ENCODE results near the gene LPIN2.

LPIN2 gene

DNA sequence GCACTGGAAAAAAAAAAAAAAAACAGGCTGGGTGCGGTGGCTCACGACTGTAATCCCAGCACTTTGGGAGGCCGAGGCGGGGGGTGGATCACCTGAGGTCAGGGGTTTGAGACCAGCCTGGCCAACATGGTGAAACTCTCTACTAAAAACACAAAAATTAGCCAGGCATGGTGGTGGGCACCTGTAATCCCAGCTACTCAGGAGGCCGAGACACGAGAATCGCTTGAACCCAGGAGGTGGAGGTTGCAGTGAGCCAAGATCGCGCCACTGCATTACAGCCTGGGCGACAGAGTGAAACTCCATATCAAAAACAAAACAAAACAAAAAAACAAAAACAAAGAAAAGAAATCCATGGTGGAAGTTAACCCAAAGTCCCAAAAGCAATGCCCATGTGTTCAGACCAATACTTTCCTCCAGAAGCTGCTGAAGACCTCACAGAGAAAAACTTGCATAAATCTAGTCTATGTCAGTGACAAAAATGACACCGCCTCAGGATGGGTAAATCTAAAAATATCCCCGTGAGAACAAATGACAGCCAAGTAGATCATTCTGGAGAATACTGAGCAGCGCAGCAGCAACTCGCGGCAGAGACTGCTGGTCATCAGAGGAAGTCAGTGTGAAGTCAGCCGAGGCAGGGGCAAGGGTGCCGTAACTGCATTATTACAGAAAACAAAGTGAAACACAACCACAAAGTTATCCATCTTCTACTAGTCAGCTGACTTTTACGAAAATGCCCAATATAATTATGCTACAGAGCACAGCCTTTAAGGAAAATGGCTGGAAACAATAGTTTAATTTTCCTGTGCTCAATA lies 41.0 kb downstream of the LPIN2 start:
- DNase-seq (ENCODE audit: extremely low read depth, low read depth): no peak
- no peak for TF ChIP-seq CTCF (IDR thresholded peaks at IDR 0.05; ENCODE audit: low read depth, low read length)

- no peak for TF ChIP-seq CTCF (IDR thresholded peaks at IDR 0.05; ENCODE audit: low read depth, low read length)
- DNase-seq (ENCODE audit: extremely low read depth, low read depth): no peak
These were observed 41.9 kb downstream of the LPIN2 start for GRCh38 chr18:2970772-2971659.

DNA sequence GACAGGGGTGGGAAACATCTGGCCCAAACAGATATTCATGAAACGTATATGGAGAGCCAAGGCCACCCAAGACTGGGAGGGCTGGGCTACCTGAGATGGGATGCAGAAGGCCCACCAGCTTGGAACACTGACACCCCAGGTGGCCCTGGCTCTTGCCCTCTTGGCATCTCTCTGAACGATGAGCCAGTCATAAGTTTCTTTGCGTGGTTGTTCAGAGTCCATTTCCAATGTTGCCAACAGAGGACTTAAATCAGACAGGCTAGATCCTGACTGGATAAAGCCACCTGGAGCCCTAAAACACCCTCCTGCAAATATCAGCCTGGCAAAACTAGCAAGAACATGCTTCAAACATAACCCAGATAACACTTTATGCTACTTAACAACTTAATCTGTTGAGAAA lies 42.6 kb downstream of the LPIN2 start:
- TF ChIP-seq CTCF (IDR thresholded peaks at IDR 0.05; ENCODE audit: low read depth, low read length): no peak
- DNase-seq (ENCODE audit: extremely low read depth, low read depth): no peak

DNA sequence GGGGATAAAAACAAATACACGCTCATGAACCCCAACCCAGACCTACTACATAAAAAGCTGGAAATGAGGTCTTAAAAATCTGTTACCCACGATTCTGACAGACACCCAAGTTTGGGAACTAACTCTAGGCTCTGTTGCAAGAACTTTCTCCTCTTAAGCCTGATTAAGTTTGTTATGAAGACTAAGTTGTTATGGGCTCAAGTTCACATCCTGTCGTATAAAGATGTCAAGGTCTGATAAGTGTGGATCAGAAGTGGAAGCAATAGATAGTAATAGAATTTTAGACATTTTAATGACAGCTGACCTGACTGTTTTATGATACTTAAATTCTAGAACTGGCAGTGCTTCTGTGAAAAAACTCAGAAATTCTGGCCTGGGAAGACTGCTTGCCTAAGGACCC lies 43.2 kb downstream of the LPIN2 start:
- TF ChIP-seq CTCF (IDR thresholded peaks at IDR 0.05; ENCODE audit: low read depth, low read length): no peak
- DNase-seq (ENCODE audit: extremely low read depth, low read depth): no peak

- no peak for TF ChIP-seq CTCF (IDR thresholded peaks at IDR 0.05; ENCODE audit: low read depth, low read length)
- no peak for DNase-seq (ENCODE audit: extremely low read depth, low read depth)
These were observed 44.3 kb downstream of the LPIN2 start for GRCh38 chr18:2968606-2969005.

GRCh38 chr18:2967820-2968219 lies 45.1 kb downstream of the LPIN2 start:
- no peak for DNase-seq (ENCODE audit: extremely low read depth, low read depth)
- no peak for TF ChIP-seq CTCF (IDR thresholded peaks at IDR 0.05; ENCODE audit: low read depth, low read length)

GRCh38 chr18:2967357-2967756 lies 45.6 kb downstream of the LPIN2 start:
- no peak for TF ChIP-seq CTCF (IDR thresholded peaks at IDR 0.05; ENCODE audit: low read depth, low read length)
- no peak for DNase-seq (ENCODE audit: extremely low read depth, low read depth)
